Mammary epithelial cell (primary cell): ENCODE data around the gene NR1D1.

Experiments
- EZH2 ChIP-seq: IDR thresholded peaks from 2 replicates; pipeline ENCODE4 v1.6.1; 2012; ENCODE audit warnings: low read length, inconsistent platforms, borderline replicate concordance
- TF ChIP-seq, protein P1 (sequence below), 2 donors: IDR thresholded peaks in 1 of 2; conservative IDR thresholded peaks in 1 of 2; 2 replicates each; pipeline ENCODE4 v1.5.1; 2011 to 2012; ENCODE audit warnings: inconsistent platforms in 2 of 2, low read length in 2 of 2, mild to moderate bottlenecking in 2 of 2, control low read depth in 1 of 2, low read depth in 1 of 2; ENCODE audit not compliant: insufficient read depth in 1 of 2; ENCODE audit errors: extremely low read depth in 1 of 2

DNA sequence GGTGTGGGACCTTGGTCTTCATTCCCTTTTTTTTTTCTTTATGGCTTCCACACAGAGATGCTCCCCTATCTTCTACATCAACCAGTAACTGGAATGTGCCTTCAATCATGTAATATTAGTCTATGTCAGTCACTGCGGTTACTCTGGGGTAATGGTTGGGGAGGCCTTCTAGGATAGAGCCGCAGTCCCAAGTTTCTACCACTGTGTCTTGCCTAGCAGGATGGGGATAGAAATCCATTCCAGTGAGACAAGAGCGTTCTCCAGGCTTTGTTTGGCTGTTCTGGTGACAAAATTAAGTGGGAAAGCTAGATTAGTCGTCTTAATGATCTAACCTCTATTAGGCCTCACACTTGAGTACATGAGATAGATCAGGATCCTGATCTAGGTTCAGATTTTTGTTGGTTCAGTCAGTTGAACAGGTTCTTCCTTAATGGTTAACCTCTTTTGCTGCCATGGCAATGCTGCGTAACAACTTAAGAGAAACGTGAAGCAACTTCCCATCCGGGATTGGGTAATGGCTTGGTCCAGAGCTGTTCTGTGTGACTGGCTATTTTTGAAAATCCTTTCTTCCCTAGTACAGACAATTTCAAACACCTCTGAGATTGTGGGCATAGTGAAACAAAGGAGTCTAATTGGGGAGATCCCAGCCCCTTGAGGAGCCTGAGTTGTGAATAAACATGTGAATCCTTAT is 30.1 kb upstream of the NR1D1 start:
- TF ChIP-seq, protein P1, sequence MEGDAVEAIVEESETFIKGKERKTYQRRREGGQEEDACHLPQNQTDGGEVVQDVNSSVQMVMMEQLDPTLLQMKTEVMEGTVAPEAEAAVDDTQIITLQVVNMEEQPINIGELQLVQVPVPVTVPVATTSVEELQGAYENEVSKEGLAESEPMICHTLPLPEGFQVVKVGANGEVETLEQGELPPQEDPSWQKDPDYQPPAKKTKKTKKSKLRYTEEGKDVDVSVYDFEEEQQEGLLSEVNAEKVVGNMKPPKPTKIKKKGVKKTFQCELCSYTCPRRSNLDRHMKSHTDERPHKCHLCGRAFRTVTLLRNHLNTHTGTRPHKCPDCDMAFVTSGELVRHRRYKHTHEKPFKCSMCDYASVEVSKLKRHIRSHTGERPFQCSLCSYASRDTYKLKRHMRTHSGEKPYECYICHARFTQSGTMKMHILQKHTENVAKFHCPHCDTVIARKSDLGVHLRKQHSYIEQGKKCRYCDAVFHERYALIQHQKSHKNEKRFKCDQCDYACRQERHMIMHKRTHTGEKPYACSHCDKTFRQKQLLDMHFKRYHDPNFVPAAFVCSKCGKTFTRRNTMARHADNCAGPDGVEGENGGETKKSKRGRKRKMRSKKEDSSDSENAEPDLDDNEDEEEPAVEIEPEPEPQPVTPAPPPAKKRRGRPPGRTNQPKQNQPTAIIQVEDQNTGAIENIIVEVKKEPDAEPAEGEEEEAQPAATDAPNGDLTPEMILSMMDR (conservative IDR thresholded peaks at IDR 0.05 in 1 of 2, IDR thresholded peaks at IDR 0.05 in 1 of 2; ENCODE audit: extremely low read depth in 1 of 2, insufficient read depth in 1 of 2, low read depth in 1 of 2, low read length in 2 of 2), result no peak
- no peak for TF ChIP-seq EZH2
